Pancreas (tissue), 10 donors: ENCODE results near the gene NBPF1. TPM values are rescaled to one million over a fixed set of nuclear protein-coding genes. Genes with fewer than 3 reads are reported as not detected.
"Not testable (repeated sequence)": the region's sequence is repeated elsewhere in the genome, so short reads cannot be mapped to it uniquely, and the experiment has no call there.

ENCODE experiments used
- ATAC-seq, 4 donors: fragments of 200-7000 bp; cut with Tn5 transposase; one replicate each; pipeline versions ENCODE4 v1.8.0 to v1.9.1; 2020; ENCODE audit warnings: mild to moderate bottlenecking in 4 of 4, moderate library complexity in 4 of 4
- DNase-seq, 6 donors: peaks; one replicate each; pipeline ENCODE4 v3.0.0-alpha.2; 2020
- FAIRE-seq: peaks from 2 replicates; lab custom pipeline; 2012; peaks lifted over from hg19 to GRCh38; lab: Jason Lieb, UNC
- H3K27ac ChIP-seq, 4 donors: fragments of 200-600 bp; sonication (generic); 1 replicate in 3 of 4; 2 replicates in 1 of 4; pipeline versions ENCODE4 v1.5.0 to v1.8.0; 2020
- H3K27me3 ChIP-seq, 4 donors: fragments of 200-600 bp; one replicate each; pipeline ENCODE4 v1.8.0; 2021
- H3K36me3 ChIP-seq, 3 donors: fragments of 200-600 bp; sonication (generic) in 1 of 3; one replicate each; pipeline versions ENCODE4 v1.5.0 to v1.8.0; 2020 to 2021
- H3K4me1 ChIP-seq, 3 donors: fragments of 200-600 bp; one replicate each; pipeline ENCODE4 v1.8.0; 2021
- H3K4me3 ChIP-seq, 4 donors: fragments of 200-600 bp; sonication (generic) in 2 of 4; one replicate each; pipeline versions ENCODE4 v1.5.0 to v1.8.0; 2020 to 2021
- H3K9me3 ChIP-seq, 4 donors: fragments of 200-600 bp; one replicate each; pipeline ENCODE4 v1.8.0; 2021
- CTCF ChIP-seq, 4 donors: fragments of 200-600 bp; sonication (generic) in 3 of 4; IDR thresholded peaks; one replicate each; pipeline versions ENCODE4 v1.5.0 to v1.8.0; 2021; ENCODE audit warnings: antibody characterized with exemption in 4 of 4
- WGBS, 2 donors: extraction: QIAGEN DNeasy Blood & Tissue Kit; methylation state at CpG; one replicate each; pipeline ENCODE4 v1.1.7; 2013; 5-methylcytosine and 5-hydroxymethylcytosine counted together
- intact Hi-C, 3 donors: fragments of 100-400 bp; cut with DNase I; formaldehyde crosslinking; loops; one replicate each; pipeline versions ENCODE4 v1.11.1 to v1.14.2; 2022
- polyA plus RNA-seq, 2 donors: library from polyadenylated mRNA; stranded (reverse); fragments of 200-250 nt; gene quantifications; one replicate each; pipeline ENCODE4 v1.2.3, GENCODE V29; 2013
- total RNA-seq, 6 donors: library from RNA; stranded (reverse); fragmentation: NEBNext Ultra II Directional in 4 of 6; extraction: Animal tissue kit (Norgen Biotek cat#: 25700) in 4 of 6; gene quantifications; one replicate each; pipeline versions ENCODE4 v1.2.1 to v1.2.4, GENCODE V29; 2021 to 2023
- donor health status: healthy with polysubstance abuse.
- donor health status: DM: no; HTN: no; CAD: no; lungs with moderate emphysema.
- donor health status: DM: no; HTN: no; CAD: no.
- donor health status: control.
- donor health status: control.
- donor health status: Bipolar disorder and iron deficiency.
- donor health status: DM: yes; HTN: yes; CAD: no.
- donor health status: DM: no; HTN: no; CAD: no.
- donor health status: DM: no; HTN: no; CAD: no.
- donor health status: DM: yes; HTN: yes; CAD: no.

The NBPF1 gene
- total and polyA plus RNA-seq, 8 donors: 4.0 to 32.2 (median 13.4) TPM

GRCh38 chr1:16608838-16609560, 4.4 kb downstream of the NBPF1 start:
- FAIRE-seq: no peak

GRCh38 chr1:16607853-16608815, 5.2 kb downstream of the NBPF1 start:
- H3K27ac ChIP-seq, H3K9me3 ChIP-seq, FAIRE-seq, H3K36me3 ChIP-seq, intact Hi-C loops, H3K27me3 ChIP-seq, H3K4me3 ChIP-seq: not testable (repeated sequence)
- 74 to 78% methylated on average over 10 of the region's 10 CpGs for WGBS, 2 donors
- DNase-seq (peak in 5 of 6 donors; percentile 56 to 92 (median 78)), ATAC-seq (peak; percentile 4 to 66 (median 54))
- H3K4me1 ChIP-seq: peaks cover 6 to 19% (median 9%) of the 10 kb centered on the region in 3 donors

More at GRCh38 chr1:16608838-16609560, 4.4 kb downstream of the NBPF1 start:
- Histone ChIP-seq H3K4me1 (peaks cover 6 to 23% (median 12%) of the 10 kb centered on the region in 3 donors), H3K27ac (no peak overlapping the region), H3K36me3 (peaks cover 0 to 7% (median 0%) of the 10 kb centered on the region in 3 donors), H3K27me3 (no peaks in the 10 kb centered on the region), H3K9me3 (no peaks in the 10 kb centered on the region), H3K4me3 (no peak overlapping the region)
- no peak for ATAC-seq
- DNase-seq: peak in 1 of 6 donors; percentile 21
- intact Hi-C loops: no loop called here
- WGBS, 2 donors: 91 to 93% methylated on average over 9 of the region's 9 CpGs
- TF ChIP-seq CTCF (IDR thresholded peaks at IDR 0.05): no peak

- 85 to 93% methylated on average over 2 of the region's 2 CpGs for WGBS, 2 donors
- ATAC-seq (no peak), DNase-seq (peak in 3 of 6 donors; percentile 25 to 38 (median 33)), FAIRE-seq (no peak)
- Histone ChIP-seq H3K36me3 (peaks cover 0 to 7% (median 0%) of the 10 kb centered on the region in 3 donors), H3K4me1 (peaks cover 5 to 17% (median 8%) of the 10 kb centered on the region in 3 donors), H3K4me3 (no peak overlapping the region), H3K27me3 (no peaks in the 10 kb centered on the region), H3K27ac (no peak overlapping the region), H3K9me3 (no peaks in the 10 kb centered on the region)
- TF ChIP-seq CTCF (IDR thresholded peaks at IDR 0.05): no peak
- intact Hi-C loops: no loop called here
Observed at GRCh38 chr1:16607433-16607851, 5.9 kb downstream of the NBPF1 start.

GRCh38 chr1:16606666-16607432, 6.5 kb downstream of the NBPF1 start:
- FAIRE-seq, H3K4me3 ChIP-seq, DNase-seq, H3K36me3 ChIP-seq, H3K9me3 ChIP-seq, H3K27me3 ChIP-seq, intact Hi-C loops, ATAC-seq, H3K27ac ChIP-seq: not testable (repeated sequence)
- 83 to 85% methylated on average over 5 of the region's 5 CpGs for WGBS, 2 donors
- H3K4me1 ChIP-seq: peaks cover 0 to 11% (median 2%) of the 10 kb centered on the region in 3 donors

GRCh38 chr1:16605532-16606505, 7.5 kb downstream of the NBPF1 start:
- H3K36me3 ChIP-seq: peaks cover 0 to 7% (median 0%) of the 10 kb centered on the region in 3 donors
- 80 to 83% methylated on average over 12 of the region's 12 CpGs for WGBS, 2 donors
- ATAC-seq (no peak), FAIRE-seq (no peak), DNase-seq (peak in 1 of 6 donors; percentile 9)
- no peak for TF ChIP-seq CTCF (IDR thresholded peaks at IDR 0.05)
- H3K27ac ChIP-seq: no peak overlapping the region
- no peaks in the 10 kb centered on the region for H3K9me3 ChIP-seq
- intact Hi-C loops: no loop called here
- peaks cover 0 to 8% (median 0%) of the 10 kb centered on the region in 3 donors for H3K4me1 ChIP-seq
- H3K27me3 ChIP-seq: no peaks in the 10 kb centered on the region
- no peak overlapping the region for H3K4me3 ChIP-seq
